Epithelial cell of proximal tubule (primary cell): ENCODE measurements around the gene STAT5A. TPM values are rescaled to one million over a fixed set of nuclear protein-coding genes. Genes with fewer than 3 reads are reported as not detected.

ENCODE experiments used
- DNase-seq: peaks from one replicate; pipeline ENCODE4 v3.0.0-alpha.2; 2011; ENCODE audit warnings: low read depth
- H3K4me3 ChIP-seq: 2 replicates; pipeline ENCODE4 v1.5.1; 2011; ENCODE audit warnings: low read depth, mild to moderate bottlenecking, low read length
- CTCF ChIP-seq: conservative IDR thresholded peaks from 2 replicates; pipeline ENCODE4 v1.5.1; 2012; ENCODE audit warnings: low read depth, mild to moderate bottlenecking, low read length
- total RNA-seq: library from RNA; depleted of rRNA; stranded (reverse); fragments of >200 nt; gene quantifications from 2 replicates; pipeline ENCODE4 v1.2.3, GENCODE V29; 2015

STAT5A gene
- total RNA-seq, 1 donor from 2014 or later = 11.3 TPM

GRCh38 chr17:42270596-42270995 is 17.7 kb upstream of the STAT5A start:
- TF ChIP-seq CTCF = no peak
- H3K4me3 ChIP-seq = no peak overlapping the region
- DNase-seq = no peak

- no peak for DNase-seq
- H3K4me3 ChIP-seq = no peak overlapping the region
- TF ChIP-seq CTCF = no peak
Observed at GRCh38 chr17:42271006-42271778, 17.1 kb upstream of the STAT5A start.

GRCh38 chr17:42271779-42272035 is 16.6 kb upstream of the STAT5A start:
- no peak for DNase-seq
- no peak overlapping the region for H3K4me3 ChIP-seq
- no peak for TF ChIP-seq CTCF

GRCh38 chr17:42272162-42272907 is 16.0 kb upstream of the STAT5A start:
- no peak overlapping the region for H3K4me3 ChIP-seq
- no peak for TF ChIP-seq CTCF
- no peak for DNase-seq

- no peak for TF ChIP-seq CTCF
- H3K4me3 ChIP-seq = no peak overlapping the region
- no peak for DNase-seq
Observed at GRCh38 chr17:42273474-42274252, 14.6 kb upstream of the STAT5A start.

- H3K4me3 ChIP-seq = no peak overlapping the region
- TF ChIP-seq CTCF = no peak
- DNase-seq = no peak
Observed at GRCh38 chr17:42274253-42274542, 14.1 kb upstream of the STAT5A start.
